CD1c-positive myeloid dendritic cell (primary cell): Measurements from ENCODE around the gene DLEC1.
A peak's percentile ranks its signal among the peaks of the same experiment; 100 is the strongest.
"Not testable (repeated sequence)": the region's sequence is repeated elsewhere in the genome, so short reads cannot be mapped to it uniquely, and the experiment has no call there.

Experiments
- DNase-seq: peaks from one replicate; pipeline ENCODE4 v3.0.0-alpha.2; 2016; ENCODE audit errors: extremely low spot score

Gene DLEC1

GRCh38 chr3:38119821-38120692, 81.0 kb downstream of the DLEC1 start:
- DNase-seq = no peak

DNA sequence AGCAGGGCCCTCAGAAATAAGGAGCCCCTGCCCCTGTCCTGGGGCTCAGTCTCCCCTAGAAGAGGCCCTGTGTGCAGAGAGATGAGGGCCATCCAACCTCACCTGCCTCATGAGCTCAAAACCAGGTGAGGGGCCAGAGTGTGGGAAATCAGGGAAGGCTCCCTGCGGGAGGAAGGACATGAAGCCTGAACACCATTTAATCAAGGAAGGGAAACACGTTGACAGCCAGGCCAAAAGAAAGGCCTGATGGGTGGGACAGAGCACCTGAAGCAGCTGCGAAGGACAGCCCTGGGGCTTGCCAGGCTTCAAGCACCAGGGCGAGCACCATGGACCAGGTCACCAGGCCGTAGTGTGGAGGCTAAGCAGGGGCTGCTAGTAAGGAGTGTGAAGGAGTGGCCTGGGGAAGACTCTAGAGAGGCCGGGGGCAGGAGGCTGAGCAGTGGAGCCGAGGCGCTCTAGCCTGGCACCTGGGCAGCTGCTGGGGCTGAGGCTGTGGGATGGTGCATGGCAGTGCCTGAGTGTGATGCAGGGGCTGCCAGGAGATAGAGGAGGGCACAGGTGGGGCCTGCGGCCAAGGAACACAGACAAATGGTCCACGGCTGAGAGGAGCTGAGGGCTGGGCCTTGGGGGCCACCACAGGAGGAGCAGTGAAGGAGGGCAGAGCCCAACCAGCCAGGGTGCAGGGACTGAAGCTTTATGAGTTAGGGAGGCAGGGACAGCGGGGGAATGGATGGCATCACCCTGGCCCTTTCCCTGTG, 81.9 kb downstream of the DLEC1 start:
- DNase-seq = no peak

DNA sequence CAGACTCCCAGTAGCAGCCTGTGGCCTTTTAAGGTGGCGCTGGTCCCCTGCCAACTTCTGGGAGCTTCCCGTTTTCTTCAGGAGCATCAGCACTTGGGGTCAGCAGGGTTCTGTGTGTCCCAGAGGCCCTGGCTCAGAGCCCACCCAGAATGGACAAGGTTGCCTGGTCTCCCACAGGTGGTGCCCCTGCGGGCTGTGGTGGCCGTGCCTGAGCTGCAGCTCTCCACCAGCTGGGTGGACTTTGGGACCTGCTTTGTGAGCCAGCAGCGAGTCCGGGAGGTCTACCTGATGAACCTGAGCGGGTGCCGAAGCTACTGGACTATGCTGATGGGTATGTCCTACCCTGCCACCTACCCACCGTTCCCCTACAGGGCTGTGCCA, 82.4 kb downstream of the DLEC1 start:
- DNase-seq = no peak

GRCh38 chr3:38121832-38122461, 82.9 kb downstream of the DLEC1 start:
- DNase-seq = no peak

DNA sequence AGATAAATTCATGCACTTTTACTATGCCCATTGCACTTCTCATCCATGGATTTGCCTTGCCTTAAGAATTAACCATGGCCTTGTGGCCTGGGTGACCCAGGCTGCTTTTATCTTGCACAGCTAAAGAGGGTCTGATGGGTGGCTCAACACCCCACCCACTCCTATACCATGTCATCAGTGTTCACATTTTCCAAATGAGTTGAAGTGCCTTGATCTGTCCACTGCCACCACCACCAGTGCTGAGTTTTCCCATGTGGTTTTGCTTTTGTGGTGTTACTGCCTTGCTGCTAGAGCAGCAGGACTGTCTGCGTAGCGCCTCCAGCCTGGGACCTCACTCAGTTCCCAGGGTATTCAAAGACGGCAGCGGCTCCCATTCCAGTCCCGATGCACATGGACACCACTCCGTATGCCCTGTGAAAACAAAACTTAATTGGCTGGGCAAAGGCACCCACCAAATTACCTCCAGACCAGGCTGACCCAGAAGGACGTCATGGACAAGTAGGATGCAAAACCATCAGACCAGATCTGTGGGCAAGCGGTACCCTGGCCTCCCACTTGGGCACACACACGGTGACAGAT, 83.8 kb downstream of the DLEC1 start:
- no peak for DNase-seq

DNA sequence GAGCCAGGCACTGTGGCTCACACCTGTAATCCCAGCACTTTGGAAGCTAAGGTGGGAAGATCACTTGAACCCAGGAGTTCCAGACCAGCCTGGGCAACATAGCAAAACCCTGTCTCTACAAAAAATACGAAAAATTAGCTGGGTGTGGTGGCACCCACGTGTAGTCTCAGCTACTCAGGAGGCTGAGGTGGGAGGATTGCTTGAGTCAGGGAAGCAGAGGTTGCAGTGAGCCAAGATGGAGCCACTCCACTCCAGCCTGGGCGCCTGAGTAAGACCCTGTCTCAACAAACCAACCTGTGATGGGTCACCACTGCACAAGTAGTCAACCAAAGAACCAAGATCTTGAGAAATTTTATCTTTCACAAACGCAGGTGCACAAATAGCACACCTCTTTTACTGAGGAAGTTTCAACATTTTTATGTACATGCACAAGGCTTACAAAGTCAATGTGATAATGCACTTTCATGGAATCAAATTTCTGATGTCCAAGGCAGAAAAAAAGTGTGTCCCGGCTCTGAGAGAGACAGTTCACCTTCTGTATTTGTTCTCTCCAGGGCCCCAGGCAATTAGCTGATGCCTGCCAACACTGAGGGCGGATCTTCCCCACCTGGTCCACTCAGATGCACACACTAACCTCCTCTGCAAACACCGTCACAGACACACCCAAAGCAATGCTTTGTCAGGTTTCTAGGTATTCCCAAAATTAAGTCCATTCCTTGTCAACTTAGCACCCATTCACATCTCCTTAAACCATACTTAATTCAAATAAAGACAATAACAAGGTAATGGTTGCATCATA, 85.5 kb downstream of the DLEC1 start:
- no peak for DNase-seq

- no peak for DNase-seq
These were observed 86.5 kb downstream of the DLEC1 start for GRCh38 chr3:38125305-38126120.

DNA sequence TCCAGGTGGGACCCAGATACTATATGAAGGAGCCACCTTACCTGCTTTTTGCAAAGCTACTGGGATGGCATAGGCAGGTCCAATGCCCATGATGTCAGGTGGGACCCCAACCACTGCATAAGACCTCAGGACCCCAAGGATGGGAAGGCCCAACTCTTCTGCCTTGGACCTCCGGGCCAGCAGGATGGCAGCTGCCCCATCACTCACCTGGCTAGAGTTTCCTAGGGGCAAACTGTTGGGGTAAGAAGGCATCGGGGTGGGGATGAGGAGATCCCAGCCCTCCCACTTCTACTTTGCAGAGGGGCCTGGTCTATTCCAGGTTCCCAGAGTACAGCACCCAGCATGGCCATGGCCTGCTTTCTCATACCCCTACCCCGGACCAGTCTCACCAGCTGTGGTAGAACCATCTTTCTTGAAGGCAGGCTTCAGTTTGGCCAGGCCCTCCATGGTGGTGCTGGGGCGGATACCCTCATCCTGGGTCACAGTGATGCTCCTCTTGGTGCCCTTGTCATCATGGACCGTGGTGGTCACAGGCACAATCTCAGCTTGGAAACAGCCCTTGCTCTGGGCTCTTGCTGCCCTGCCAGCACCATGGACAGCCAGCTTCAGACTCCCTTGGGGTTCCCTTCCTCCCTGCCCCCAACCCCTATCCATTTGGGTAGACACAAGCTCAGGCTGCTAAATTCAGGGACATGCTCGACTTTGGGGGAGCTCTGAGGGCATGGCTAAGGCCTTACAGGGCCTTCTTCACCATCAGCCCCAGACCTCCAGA, 87.3 kb downstream of the DLEC1 start:
- no peak for DNase-seq

DNA sequence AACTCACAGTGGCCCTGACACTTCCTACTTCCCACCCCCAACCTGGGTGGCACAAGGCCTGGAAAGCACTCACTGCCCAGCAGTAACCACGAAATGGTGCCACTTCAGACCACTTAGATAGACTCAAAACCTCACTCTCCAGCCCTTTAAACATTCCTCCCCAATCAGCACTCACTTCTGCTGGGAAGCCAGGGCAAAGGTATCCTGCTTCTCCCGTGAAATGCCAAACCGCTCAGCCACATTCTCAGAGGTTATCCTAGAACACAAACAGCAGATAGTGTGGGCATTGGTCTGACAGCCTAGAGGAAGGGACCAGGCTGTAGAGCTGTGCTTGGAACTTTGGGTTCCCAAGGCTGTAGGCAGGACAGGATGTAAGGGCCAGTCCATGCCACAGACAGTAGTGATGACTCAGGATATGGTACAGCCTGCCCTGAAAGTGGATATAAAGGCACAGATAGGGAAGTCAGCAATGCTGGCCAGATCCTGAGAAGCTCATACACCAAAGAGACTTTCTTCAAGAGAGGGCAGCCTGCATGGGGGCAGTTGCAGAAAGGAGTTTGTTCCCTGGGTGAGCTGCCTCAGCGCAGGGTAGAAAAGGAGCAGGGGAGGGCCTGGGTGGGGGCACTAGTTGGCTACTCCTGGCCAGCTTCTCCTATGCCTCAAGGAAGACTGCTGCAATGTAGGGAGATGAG, 88.7 kb downstream of the DLEC1 start:
- DNase-seq = peak; percentile 23

DNA sequence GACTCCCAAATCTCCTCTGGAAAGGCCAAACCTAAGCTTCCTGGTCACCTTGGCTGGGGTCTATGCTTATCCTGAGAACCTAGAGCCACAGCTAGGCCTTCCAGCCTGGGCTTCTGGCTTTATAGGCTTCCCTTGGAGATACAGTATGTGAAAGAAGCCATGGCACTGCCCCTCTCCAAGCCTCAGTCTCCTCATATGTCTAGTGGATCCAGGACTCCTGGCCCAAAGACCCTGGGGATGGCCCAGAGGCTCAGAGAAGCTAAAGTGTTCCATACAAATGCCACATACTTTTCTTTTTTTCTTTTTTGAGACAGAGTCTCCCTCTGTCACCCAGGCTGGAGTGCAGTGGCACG, 89.3 kb downstream of the DLEC1 start:
- no peak for DNase-seq

GRCh38 chr3:38129058-38129457, 90.0 kb downstream of the DLEC1 start:
- DNase-seq = no peak

DNA sequence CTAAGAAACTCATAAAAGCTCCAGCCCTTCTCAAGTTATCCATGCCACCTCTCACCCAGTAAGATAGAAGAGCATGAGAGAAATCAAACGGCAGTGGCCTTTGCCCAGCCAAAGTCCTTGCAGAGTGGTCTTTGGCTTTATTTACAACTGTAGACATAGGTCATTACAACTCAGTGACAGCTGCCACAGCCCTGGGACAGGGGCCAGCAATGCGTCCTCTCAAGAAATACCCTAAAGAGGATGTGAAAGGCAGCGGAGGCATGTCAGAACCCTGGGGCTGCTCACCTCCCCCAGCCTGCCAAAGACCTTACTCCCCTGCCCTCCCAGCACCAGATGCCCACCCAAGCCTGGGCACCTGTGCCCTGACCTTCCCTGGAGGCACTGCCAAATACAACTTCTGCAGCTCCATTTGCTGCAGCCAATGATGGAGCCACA, 91.6 kb downstream of the DLEC1 start:
- no peak for DNase-seq

- peak; percentile 34 for DNase-seq
These were observed 92.8 kb downstream of the DLEC1 start for GRCh38 chr3:38131621-38132369.

DNA sequence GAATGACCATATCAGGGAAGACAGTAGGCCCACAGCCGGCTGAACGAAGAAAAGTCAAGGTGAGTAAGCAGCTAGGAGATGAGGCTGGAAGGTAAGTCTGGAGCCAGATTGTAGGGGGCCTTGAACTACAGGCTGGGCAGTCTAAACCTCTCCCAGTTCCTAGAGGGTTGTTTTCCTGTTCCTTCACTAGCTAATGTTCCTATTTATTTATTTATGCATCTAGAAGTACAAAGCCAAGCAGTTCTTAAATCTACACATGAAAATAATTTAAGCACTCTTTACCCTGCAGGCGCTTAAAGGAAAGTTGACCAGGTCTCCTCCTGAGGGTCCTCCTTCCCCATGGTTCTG, 94.2 kb downstream of the DLEC1 start:
- no peak for DNase-seq

- DNase-seq = no peak
These were observed 94.8 kb downstream of the DLEC1 start for GRCh38 chr3:38133557-38134405.

GRCh38 chr3:38134517-38135143, 95.6 kb downstream of the DLEC1 start:
- not testable (repeated sequence) for DNase-seq

- DNase-seq = peak; percentile 50
These were observed 96.7 kb downstream of the DLEC1 start for GRCh38 chr3:38135621-38136277.
